K562 (cell line): ENCODE data around the gene KCNN3. TPM values are rescaled to one million over a fixed set of nuclear protein-coding genes. Genes with fewer than 3 reads are reported as not detected.
A peak's percentile ranks its signal among the peaks of the same experiment; 100 is the strongest.

Experiments used
- BCOR ChIP-seq: fragments of 450-650 bp; IDR thresholded peaks from 2 replicates; pipeline ENCODE4 v1.6.1; 2016
- BRD4 ChIP-seq: fragments of 200-600 bp; sonication (generic); IDR thresholded peaks from 2 replicates; pipeline ENCODE4 v1.6.1; 2017; ENCODE audit warnings: inconsistent platforms
- C11orf30 ChIP-seq: fragments of 450-650 bp; IDR thresholded peaks from 2 replicates; pipeline ENCODE4 v1.6.1; 2016; ENCODE audit warnings: low read depth, mild to moderate bottlenecking
- CEBPB ChIP-seq: fragments of 450-650 bp; IDR thresholded peaks from 2 replicates; pipeline ENCODE4 v1.6.1; 2016; ENCODE audit warnings: missing genetic modification characterization, missing compliant biosample characterization
- CHAMP1 ChIP-seq: fragments of 450-650 bp; IDR thresholded peaks from 2 replicates; pipeline ENCODE4 v1.6.1; 2016; ENCODE audit warnings: mild to moderate bottlenecking
- COPS2 ChIP-seq: fragments of 450-650 bp; conservative IDR thresholded peaks from 2 replicates; pipeline ENCODE4 v1.6.1; 2016; ENCODE audit warnings: mild to moderate bottlenecking, moderate library complexity
- CREB1 ChIP-seq, 2 experiments: sonication (generic) in 1 of 2; formaldehyde crosslinking in 1 of 2; IDR thresholded peaks; 2 replicates each; pipeline versions ENCODE4 v1.6.1 to v1.8.0; 2012 to 2022; ENCODE audit warnings: inconsistent platforms in 1 of 2, mild to moderate bottlenecking in 1 of 2, missing genetic modification reagents in 1 of 2, moderate library complexity in 1 of 2
- DACH1 ChIP-seq: fragments of 450-650 bp; IDR thresholded peaks from 2 replicates; pipeline ENCODE4 v1.6.1; 2018; ENCODE audit not compliant: partially characterized antibody
- E2F8 ChIP-seq: fragments of 450-650 bp; IDR thresholded peaks from 2 replicates; pipeline ENCODE4 v1.7.1; 2018; ENCODE audit warnings: mild to moderate bottlenecking, low read depth; ENCODE audit not compliant: partially characterized antibody
- ELF1 ChIP-seq: fragments of 200-800 bp; sonication (Bioruptor generic); IDR thresholded peaks from 2 replicates; pipeline ENCODE4 v1.6.1; 2016; ENCODE audit warnings: missing genetic modification characterization, missing compliant biosample characterization
- ELK3 ChIP-seq: fragments of 450-650 bp; formaldehyde crosslinking; IDR thresholded peaks from 2 replicates; pipeline ENCODE4 v1.4.0; 2020; ENCODE audit warnings: mild to moderate bottlenecking
- EP400 ChIP-seq: fragments of 450-650 bp; IDR thresholded peaks from 2 replicates; pipeline ENCODE4 v1.6.1; 2017; ENCODE audit warnings: antibody characterized with exemption, mild to moderate bottlenecking, moderate library complexity
- FOXJ2 ChIP-seq: fragments of 200-800 bp; sonication (Bioruptor generic); IDR thresholded peaks from 2 replicates; pipeline ENCODE4 v1.6.1; 2016; ENCODE audit warnings: missing genetic modification characterization, missing compliant biosample characterization
- GTF2B ChIP-seq: IDR thresholded peaks from 2 replicates; pipeline ENCODE4 v1.6.1; 2011; ENCODE audit not compliant: insufficient read length; ENCODE audit errors: extremely low read depth
- MIER1 ChIP-seq: fragments of 450-650 bp; IDR thresholded peaks from 2 replicates; pipeline ENCODE4 v1.6.1; 2016; ENCODE audit warnings: antibody characterized with exemption, mild to moderate bottlenecking, low read depth
- NR2C1 ChIP-seq, 2 experiments: fragments of 450-650 bp; IDR thresholded peaks; 2 replicates each; pipeline ENCODE4 v1.6.1; 2017; ENCODE audit warnings: mild to moderate bottlenecking in 2 of 2, antibody characterized with exemption in 1 of 2, inconsistent platforms in 1 of 2, missing compliant biosample characterization in 1 of 2, missing genetic modification characterization in 1 of 2
- RAD21 ChIP-seq, 2 experiments: fragments of 250-450 bp in 1 of 2; fragments of 450-650 bp in 1 of 2; sonication (Bioruptor Pico) in 1 of 2; formaldehyde crosslinking in 1 of 2; IDR thresholded peaks in 1 of 2; conservative IDR thresholded peaks in 1 of 2; 2 replicates each; pipeline versions ENCODE4 v1.4.0 to v1.8.0; 2020 to 2022; ENCODE audit warnings: mild to moderate bottlenecking in 2 of 2, moderate library complexity in 1 of 2
- TFAM ChIP-seq: fragments of 250-450 bp; sonication (Bioruptor Pico); conservative IDR thresholded peaks from 2 replicates; pipeline ENCODE4 v1.5.0; 2021; ENCODE audit warnings: mild to moderate bottlenecking, moderate library complexity
- ZNF175 ChIP-seq: fragments of 200-800 bp; sonication (Bioruptor generic); IDR thresholded peaks from 2 replicates; pipeline ENCODE4 v1.6.1; 2016; ENCODE audit warnings: low read depth, mild to moderate bottlenecking, missing genetic modification characterization, missing compliant biosample characterization
- ZNF347 ChIP-seq: fragments of 450-650 bp; formaldehyde crosslinking; IDR thresholded peaks from 2 replicates; pipeline ENCODE4 v1.4.0; 2020; ENCODE audit warnings: low read depth, mild to moderate bottlenecking, moderate library complexity
- ZNF717 ChIP-seq: fragments of 250-450 bp; sonication (Bioruptor Pico); IDR thresholded peaks from 2 replicates; pipeline ENCODE4 v1.5.0; 2021
- ZNF76 ChIP-seq: fragments of 250-450 bp; sonication (Bioruptor Pico); IDR thresholded peaks from 2 replicates; pipeline ENCODE4 v1.4.0; 2020; ENCODE audit warnings: mild to moderate bottlenecking, moderate library complexity, borderline replicate concordance
- ZNF766 ChIP-seq: fragments of 200-800 bp; sonication (Bioruptor generic); conservative IDR thresholded peaks from 2 replicates; pipeline ENCODE4 v1.6.1; 2016; ENCODE audit warnings: missing genetic modification characterization, missing compliant biosample characterization
- polyA plus RNA-seq, 8 experiments: library from polyadenylated mRNA; depleted of rRNA in 4 of 8; stranded (reverse) in 5 of 8; unstranded in 3 of 8; fragments of >200 nt; fragmentation: Nextera tagmentation in 2 of 8; fragmentation: Illumina TruSeq in 1 of 8; extraction: Ambion mirVana in 2 of 8; extraction: Trizol in 1 of 8; gene quantifications; 2 replicates each; pipeline versions ENCODE4 v1.2.1 to v1.2.3, GENCODE V29; 2011 to 2014; ENCODE audit warnings: inconsistent platforms in 1 of 8, missing spikeins in 1 of 8
- total RNA-seq, 7 experiments: library from RNA; depleted of rRNA in 6 of 7; stranded (reverse); fragments of >200 nt in 6 of 7; fragmentation: Illumina TruSeq in 2 of 7; extraction: Trizol in 2 of 7; gene quantifications; 2 replicates each; pipeline versions ENCODE4 v1.2.1 to v1.2.3, GENCODE V29; 2011 to 2021; ENCODE audit warnings: low replicate concordance in 1 of 7

Gene KCNN3
- total and polyA plus RNA-seq, 9 of the 15 experiments (the other 6 are each of a cell fraction or from before 2014, with no cell fraction given): 0.02 to 0.03 TPM; not detected in 7

GRCh38 chr1:154878371-154879037 is 8.4 kb upstream of the KCNN3 start (continued):
- TF ChIP-seq CHAMP1: no peak
- TF ChIP-seq MIER1: no peak
- TF ChIP-seq NR2C1 (IDR thresholded peaks at IDR 0.05): no peak
- no peak for TF ChIP-seq NR2C1 (tag; IDR thresholded peaks at IDR 0.05)
- TF ChIP-seq BCOR: no peak
- TF ChIP-seq ZNF347: no peak
- TF ChIP-seq DACH1: no peak
- no peak for TF ChIP-seq ZNF766 (CRISPR knock-in tag)
- TF ChIP-seq GTF2B: no peak
- TF ChIP-seq CEBPB: no peak
- no peak for TF ChIP-seq C11orf30
- TF ChIP-seq COPS2: no peak
- no peak for TF ChIP-seq ZNF76 (CRISPR knock-in tag)
- TF ChIP-seq E2F8: no peak
- no peak for TF ChIP-seq ZNF175
- peak; percentile 92 to 97 for TF ChIP-seq RAD21 (CRISPR knock-in tag; conservative IDR thresholded peaks at IDR 0.05 in 1 of 2, IDR thresholded peaks at IDR 0.05 in 1 of 2)
- no peak for TF ChIP-seq ZNF717 (CRISPR knock-in tag)
- TF ChIP-seq TFAM: no peak
- TF ChIP-seq CREB1 (IDR thresholded peaks at IDR 0.05): no peak
- TF ChIP-seq CREB1 (CRISPR knock-in tag; IDR thresholded peaks at IDR 0.05): no peak
- no peak for TF ChIP-seq EP400
- TF ChIP-seq ELF1 (tag): no peak
- TF ChIP-seq FOXJ2: no peak
- TF ChIP-seq ELK3 (CRISPR knock-in tag): no peak
- no peak for TF ChIP-seq BRD4
